Measurements from ENCODE around the gene SLC25A13.

GRCh38 chr7:96306385-96307125, 15.3 kb downstream of the SLC25A13 start:
- TF ChIP-seq CTCF (IDR thresholded peaks at IDR 0.05 in 4 of 5, conservative IDR thresholded peaks at IDR 0.05 in 1 of 5) (no peak), POLR2A (IDR thresholded peaks at IDR 0.05) (no peak)
